GOT3 (cell line): ENCODE data around the gene SRSF9.
"Not testable (repeated sequence)": the region's sequence is repeated elsewhere in the genome, so short reads cannot be mapped to it uniquely, and the experiment has no call there.

ENCODE experiments used
- DNase-seq: peaks from one replicate; lab custom pipeline; 2025; ENCODE audit warnings: mixed read lengths; lab: John Stamatoyannopoulos, UW

The SRSF9 gene

GRCh38 chr12:120469450-120470149 lies at the start of gene SRSF9:
Gene SRSF9 (minus strand): TSS chr12:120469748. CDS start chr12:120469609, 139 bp downstream.
- DNase-seq: peak; percentile 84

DNA sequence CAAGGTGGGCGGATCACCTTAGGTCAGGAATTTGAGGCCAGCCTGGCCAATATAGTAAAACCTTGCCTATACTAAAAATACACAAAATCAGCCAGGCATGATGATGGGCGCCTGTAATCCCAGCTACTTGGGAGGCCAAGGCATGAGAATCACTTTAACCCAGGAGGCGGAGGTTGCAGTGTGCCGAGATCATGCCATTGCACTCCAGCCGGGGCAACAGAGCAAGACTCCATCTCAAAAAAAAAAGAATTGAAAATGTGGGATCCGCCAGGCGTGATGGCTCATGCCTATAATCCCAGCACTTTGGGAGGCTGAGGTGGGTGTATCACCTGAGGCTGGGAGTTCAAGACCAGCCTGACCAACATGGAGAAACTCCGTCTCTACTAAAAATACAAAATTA lies 49.8 kb upstream of the SRSF9 start:
- DNase-seq: not testable (repeated sequence)

- no peak for DNase-seq
Observed at GRCh38 chr12:120515496-120515895, 45.9 kb upstream of the SRSF9 start.

- DNase-seq: no peak
Observed at GRCh38 chr12:120514002-120514401, 44.5 kb upstream of the SRSF9 start.

DNA sequence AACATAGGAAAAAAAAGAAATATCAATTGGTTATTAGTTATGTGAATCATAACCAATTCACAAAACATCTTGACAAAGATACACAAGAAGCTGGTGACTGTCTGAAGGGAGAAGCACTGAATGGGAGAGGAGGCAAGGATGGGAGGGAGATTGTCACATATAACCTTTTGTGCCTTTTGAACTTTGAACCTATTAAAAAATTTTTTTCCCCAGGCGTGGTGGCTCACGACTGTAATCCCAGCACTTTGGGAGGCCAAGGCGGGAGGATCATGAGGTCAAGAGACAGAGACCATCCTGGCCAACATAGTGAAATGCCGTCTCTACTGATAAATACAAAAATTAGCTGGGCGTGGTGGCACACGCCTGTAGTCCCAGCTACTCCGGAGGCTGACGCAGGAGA lies 39.0 kb upstream of the SRSF9 start:
- no peak for DNase-seq

GRCh38 chr12:120504587-120504986 lies 35.0 kb upstream of the SRSF9 start:
- DNase-seq: no peak

DNA sequence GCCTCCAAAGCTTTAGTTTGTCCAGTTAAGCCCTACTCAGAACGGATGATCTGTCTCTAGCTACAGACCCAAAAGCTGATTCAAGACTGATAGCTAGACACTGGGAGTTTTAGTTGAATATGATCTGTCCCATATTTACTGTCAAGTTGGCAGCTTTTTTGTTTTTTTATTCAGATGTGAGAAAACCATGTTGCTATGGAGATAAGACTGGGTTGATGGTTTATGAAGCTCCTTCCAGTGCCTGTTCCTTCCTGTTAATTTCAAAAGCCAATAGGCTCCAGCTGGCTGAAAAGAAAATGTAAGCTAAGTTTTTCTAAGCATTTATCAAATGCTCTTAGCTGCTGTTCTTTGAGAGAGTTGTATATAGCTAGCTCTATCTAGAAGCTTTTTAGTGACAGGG lies 31.0 kb upstream of the SRSF9 start:
- no peak for DNase-seq

DNA sequence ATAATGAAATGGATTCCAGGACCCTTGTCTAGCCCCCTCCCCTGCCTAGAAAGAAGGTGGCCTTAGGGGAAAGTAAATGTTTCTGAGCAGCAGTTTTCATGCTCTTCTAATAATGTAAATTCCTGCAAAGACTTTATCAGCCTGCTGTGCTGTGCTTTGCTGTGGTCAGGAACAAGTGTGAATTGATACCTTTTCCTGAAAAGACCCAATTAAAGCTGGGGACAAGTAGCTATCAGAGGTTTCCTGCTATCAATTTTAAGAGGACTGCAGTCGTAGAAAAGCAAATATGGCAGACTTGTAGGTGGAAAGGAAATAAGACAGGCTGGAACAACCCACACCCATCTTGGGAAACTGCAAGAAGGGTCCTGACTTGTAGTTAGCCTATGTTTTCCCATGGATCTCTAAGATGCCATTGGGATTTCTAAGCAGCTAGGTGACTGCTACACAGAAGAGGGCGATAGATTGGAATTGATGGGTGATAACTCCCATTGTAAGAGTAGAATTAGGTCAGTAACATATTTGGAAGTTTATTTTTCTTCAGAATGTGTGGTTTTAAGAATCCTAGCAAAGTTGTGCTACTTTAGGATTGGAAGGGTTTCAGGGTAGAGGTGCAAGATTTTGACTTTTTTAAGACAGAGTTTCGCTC lies 29.4 kb upstream of the SRSF9 start:
- no peak for DNase-seq

GRCh38 chr12:120497524-120498150 lies 28.1 kb upstream of the SRSF9 start:
- no peak for DNase-seq

GRCh38 chr12:120496413-120497340 lies 27.1 kb upstream of the SRSF9 start:
- DNase-seq: no peak

DNA sequence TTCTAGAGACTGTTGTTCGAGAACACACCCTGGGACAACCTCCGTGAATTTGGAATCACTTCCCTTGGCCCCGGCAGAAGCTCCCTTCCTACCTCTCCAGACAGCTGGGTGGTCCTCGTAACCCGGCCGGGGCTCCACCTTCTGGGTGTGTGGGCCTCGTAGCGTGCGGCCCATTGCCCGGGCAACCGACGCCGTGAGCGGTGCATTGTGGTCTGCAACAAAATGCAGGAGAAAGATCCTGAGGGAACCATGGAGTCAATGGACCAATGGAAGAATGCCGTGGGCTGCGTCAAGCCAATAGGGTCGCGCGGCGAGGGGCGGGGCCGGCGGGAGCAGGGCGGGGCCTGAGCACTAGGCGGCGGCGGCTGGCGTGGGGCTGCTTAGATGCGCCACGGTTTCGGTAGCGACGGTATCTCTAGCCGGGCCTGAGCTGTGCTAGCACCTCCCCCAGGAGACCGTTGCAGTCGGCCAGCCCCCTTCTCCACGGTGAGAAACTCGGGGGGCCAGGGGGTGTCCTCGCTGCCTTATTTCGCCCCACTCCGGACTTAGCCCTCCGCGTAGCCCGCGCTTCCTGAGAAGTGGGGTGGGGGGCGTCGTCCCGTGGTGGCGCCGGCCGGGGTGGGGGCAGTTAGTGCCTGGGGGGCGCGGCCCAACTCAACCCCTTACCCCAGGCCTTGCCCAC lies 26.3 kb upstream of the SRSF9 start, which contains the start of gene DYNLL1:
DYNLL1 (plus strand) TSS at position 383 of the 682 bp plus-strand sequence. CDS start 309 bp downstream, outside the sequence.
- peak; percentile 95 for DNase-seq

DNA sequence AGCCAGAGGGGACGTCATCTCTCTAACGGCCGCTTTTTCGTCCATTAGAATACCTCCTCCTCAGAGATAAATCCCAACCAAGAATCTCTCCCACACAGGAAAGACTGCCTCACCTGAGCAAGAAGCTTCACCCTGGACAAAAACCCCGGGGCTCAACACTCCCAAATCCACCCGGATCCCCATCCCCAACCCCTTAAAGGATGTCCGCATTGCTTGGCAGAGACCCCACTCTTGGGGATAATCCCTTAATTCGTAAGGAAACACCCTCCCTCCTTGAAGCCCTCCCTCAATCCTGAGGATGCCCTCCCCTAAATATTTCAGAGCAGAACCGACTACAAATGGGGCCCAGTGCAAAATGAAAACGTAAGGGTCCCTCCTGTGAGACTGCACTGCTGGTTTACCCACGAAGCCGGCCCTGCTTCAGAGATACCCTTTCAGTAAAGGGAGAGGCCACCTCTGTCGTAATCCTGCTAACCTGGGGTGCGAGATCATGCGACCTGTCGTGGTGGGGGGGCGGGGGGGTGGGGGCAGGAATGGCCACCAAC lies 25.7 kb upstream of the SRSF9 start:
- no peak for DNase-seq

- DNase-seq: no peak
Observed at GRCh38 chr12:120490833-120491512, 21.4 kb upstream of the SRSF9 start.

- no peak for DNase-seq
Observed at GRCh38 chr12:120490325-120490724, 20.8 kb upstream of the SRSF9 start.

- DNase-seq: no peak
Observed at GRCh38 chr12:120489018-120489417, 19.5 kb upstream of the SRSF9 start.

DNA sequence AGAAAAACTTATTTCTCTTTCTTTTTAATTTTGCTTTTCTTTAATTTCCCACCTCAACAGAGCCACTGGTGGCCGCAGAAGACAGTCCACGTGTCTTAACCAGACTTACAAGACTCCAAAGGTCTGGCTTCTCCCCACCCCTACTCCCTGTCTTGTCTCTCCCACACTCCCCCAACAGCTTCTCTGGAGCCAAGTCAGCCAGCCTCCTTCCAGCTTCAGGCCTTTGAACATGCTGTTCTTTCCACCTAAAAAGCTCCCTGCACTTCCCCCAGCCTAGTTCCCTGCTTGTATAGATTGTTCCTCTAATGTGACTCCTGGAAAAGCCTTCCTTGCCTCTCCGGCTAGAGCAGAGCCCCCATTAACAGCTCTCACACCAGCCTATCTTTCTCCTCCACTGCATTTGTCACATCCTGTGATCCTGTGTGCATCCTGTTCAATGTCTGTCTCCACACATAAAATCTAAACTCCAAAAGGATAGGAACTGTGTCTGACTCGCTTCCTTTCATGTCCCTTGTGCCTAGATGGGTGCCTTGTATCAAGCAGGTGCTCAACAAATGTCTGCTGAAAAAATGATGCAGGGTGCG lies 18.6 kb upstream of the SRSF9 start:
- DNase-seq: no peak

DNA sequence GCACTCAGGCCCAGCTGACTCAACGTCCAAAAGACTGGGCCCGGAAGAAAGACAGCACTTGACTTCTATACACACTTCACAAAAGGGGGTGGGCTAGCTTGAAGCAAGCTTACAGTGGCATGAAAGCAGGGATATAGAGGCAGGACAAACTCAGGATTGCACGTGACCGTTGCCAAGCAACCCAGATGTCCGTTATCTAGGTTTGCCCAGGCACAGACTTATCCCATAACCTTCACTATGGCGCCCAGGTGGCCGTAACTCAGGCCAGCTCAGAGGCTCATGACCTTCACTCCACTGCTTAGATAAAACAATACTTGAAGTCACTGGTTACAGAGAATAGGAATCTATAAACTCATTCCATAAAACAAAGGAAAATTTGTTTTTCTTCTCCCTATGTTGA lies 18.0 kb upstream of the SRSF9 start:
- DNase-seq: not testable (repeated sequence)

- no peak for DNase-seq
Observed at GRCh38 chr12:120485961-120486881, 16.7 kb upstream of the SRSF9 start.

DNA sequence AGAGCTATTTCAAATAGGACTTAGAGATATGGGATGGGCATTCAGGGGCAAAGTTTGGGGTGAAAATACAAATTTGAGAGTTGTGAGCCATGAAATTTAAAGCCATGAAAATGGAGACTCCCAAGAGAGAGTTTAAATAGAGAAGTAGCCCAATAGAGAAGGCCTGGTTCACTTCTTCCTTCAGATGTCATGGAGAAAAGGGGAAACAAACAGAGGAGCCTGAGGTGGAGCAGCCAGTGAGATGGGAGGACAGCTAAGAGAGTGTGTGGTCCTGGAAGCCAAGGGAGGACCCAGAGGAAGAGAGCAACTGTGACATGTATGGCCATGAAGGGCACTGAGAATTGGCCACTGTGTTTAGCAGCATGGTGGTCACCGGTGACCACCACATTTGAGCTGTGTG lies 14.1 kb upstream of the SRSF9 start:
- no peak for DNase-seq
